CD4-positive, alpha-beta T cell treated with Interleukin-10 for 1 hour (primary cell): ENCODE results near the gene PXN.
"Not testable (repeated sequence)": the region's sequence is repeated elsewhere in the genome, so short reads cannot be mapped to it uniquely, and the experiment has no call there.

Experiments used
- DNase-seq: peaks from one replicate; pipeline ENCODE4 v3.0.0-alpha.2; 2020

Gene PXN

DNA sequence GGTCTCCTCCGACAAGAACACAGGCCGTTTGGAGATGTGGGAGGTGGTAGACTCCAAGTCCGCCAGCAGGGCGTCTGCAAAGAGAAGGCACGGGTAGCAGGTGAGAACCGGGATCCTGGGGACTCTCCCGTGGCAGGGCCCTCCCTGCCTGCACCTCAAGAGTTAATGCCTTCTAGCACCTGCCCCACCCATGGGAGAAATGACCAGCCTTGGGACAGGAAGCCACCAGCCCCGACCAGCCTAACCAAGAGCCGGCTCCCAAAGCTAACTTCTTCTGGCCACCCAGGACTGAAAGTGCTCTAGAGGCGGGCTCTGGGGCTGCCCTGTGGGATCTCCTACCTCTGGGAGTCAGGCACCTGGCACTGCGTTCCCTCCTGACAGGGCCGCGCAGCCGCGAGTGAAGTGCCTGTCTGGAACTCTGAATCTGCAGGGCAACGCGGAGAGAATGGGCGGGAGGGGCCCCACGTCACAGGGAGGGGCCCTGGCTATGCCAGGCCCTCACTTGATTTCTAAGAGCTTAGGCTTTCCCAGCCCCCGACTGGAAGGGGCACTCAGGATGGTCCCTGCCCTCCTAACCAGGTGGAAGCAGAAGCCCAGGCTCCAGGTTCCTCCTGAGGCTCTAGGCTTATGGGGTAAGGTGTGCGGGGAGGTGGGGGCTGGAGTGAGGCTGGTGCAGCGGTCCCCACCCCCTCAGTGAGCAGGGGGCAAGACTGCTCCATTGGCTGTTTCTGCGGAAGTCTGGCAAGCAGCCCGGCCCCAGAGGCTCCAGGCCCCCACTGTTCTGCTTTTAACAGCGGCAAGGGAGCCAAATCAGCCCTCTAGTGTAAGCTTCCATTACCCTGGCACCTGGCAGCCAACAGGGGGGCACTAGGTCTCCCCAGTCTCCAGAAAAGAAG is 41.0 kb downstream of the PXN start:
- no peak for DNase-seq

DNA sequence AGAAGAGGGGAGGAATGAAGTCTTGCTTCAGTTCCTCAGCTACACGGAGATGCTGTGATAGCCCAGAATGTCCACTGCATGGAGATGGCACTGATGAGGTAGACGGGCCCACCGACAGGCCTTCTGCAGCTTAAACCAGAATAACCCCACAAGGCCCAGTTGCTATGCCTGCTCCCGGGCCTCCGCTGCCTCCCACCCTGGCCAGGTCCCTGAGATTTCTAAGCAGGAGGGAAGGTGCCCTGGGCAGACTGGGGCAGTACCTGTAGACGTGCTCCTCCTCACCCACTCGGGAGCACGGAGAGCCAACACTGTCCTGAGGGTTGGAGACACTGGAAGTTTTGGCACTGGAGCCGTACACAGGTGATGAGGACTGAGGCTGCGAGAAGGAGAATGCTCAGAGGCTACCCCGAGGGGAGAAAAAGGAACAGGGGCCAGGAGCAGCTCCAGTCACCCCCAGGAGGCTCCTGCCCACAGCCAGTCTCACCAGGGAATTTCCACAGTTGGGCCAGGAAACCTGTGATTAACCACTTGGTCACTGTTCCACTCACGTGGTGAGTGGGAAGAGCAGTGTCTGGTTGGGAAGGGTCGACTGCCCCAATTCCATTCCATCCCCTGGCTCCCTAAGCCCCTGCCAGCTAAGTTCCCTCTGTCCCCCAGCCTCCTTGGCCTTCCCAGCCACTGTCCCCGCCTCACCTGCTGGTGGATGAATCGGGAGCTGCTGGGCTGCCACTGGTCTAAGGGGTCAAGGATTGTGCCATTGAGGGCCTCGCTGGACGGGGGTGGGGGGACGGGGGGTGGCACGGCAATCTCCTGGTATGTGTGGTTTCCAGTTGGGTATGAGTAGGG is 41.8 kb downstream of the PXN start:
- DNase-seq: no peak

DNA sequence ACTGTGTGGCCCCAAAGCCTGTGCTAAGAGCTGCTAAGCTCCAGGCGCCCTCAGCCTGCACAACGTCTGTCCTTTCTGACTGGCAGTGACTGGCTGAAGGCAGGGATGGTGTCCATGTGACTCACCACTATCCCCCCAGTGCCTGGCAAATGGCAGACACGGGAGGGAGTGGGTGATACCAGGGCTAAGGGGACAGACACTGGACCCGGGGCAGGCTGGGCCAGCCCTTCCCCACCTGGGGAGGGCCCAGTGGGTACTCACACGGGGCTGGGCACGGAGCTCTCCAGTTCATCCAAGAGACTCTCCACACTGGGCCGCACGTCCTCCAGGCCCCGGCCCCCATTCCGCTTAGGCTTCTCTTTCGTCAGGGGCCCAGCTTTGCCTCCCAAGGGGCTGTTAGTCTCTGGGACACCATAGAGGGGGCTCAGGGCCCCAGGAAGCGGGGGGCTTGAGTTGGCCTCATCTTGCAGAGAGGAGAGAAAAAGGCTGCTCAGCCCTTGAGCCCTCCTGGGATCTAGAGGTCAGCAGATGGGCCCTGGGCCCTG is 43.2 kb downstream of the PXN start:
- DNase-seq: no peak

DNA sequence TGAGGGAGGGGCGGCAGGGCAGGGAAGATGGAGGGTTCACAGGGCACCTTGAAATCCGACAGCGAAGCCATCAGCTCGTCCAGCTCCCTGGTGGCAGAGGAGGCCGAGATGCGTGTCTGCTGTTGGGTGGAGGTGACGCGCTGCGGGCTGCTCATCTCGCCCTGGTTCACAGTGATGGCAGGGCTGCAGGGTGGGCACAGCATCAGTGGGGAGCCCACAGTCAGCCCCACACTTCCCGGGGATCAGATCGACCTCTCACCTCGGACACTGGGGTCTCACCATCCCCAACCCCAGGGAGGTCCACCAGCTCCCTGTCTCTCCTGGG is 44.0 kb downstream of the PXN start:
- no peak for DNase-seq

DNA sequence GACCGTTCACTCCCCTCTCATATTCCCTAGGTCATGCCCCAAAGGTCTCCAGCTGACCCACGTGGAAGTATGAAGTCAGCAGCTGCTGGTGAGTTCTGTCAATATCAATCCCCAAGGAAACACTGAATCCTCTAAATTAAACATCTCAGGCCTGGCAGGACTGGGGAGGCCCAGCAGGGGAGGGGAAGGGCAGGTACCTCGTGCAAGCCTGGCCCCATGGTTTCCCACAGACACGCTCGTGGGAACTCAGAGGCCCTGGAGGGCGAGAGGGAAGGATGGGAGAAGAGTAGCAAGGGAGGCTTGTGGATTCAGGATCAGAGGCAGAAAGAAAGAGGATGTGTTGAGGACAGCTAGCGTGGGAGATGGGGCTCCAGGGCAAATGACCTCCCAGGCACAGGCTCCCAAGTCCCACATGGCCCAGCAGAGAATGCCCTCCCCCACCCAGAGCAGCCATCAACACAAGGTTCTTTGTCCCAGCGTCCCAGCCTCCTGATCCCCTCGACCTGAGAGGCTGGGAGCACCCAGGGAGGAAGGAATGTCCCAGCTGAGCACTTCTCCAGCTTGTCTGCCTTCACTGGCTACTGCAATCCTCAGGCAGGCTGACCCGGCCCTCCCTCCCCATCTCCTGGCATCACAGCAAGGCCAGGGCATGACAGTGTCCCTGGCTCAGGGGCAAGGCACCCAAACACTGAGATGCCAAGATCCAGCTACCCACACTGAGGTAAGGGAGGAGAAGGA is 44.5 kb downstream of the PXN start:
- DNase-seq: no peak

DNA sequence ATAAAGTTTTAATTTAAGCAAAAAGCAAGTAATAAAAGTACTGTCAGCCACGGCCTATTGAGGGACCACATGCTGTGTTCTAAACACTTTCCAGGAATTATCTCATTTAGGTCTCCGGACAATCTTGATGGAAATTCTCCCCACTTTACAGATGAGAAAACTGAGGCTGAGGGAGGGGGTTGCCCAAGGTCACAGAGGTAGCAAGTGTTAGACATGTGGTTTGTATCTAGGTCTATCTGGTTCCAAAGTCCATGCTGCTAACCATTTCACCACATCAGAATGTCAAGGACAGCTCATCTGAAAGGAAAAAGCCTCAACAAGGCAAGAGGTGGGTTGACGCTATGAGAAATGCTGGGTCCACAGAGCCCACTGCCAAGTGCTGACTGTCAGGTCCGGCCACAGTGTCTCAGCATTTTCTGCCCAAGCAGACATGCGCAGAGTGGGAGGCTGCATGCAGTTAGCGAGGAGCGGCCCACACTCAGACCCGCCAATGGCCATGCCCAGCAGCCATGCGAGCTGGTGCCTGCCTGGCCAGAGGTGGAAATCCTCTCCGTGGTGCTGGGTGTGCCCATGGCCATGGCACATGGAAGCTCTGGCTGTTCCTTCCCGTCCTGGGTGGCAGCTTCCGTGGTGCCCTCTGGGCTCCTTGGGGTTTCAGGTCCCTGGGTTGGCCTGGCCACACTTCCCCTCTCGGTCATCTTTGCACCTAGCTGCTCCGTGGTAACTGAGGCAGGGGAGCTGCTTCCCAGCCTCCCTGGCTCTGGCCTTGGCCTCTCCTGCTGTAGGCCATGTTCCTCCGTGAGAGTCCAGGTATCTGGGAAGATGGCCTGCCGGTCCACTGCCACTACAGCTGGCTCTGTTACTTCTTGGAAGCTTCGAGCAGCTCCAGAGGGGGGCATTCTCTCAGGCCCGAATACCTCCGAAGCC is 46.6 kb downstream of the PXN start:
- no peak for DNase-seq

DNA sequence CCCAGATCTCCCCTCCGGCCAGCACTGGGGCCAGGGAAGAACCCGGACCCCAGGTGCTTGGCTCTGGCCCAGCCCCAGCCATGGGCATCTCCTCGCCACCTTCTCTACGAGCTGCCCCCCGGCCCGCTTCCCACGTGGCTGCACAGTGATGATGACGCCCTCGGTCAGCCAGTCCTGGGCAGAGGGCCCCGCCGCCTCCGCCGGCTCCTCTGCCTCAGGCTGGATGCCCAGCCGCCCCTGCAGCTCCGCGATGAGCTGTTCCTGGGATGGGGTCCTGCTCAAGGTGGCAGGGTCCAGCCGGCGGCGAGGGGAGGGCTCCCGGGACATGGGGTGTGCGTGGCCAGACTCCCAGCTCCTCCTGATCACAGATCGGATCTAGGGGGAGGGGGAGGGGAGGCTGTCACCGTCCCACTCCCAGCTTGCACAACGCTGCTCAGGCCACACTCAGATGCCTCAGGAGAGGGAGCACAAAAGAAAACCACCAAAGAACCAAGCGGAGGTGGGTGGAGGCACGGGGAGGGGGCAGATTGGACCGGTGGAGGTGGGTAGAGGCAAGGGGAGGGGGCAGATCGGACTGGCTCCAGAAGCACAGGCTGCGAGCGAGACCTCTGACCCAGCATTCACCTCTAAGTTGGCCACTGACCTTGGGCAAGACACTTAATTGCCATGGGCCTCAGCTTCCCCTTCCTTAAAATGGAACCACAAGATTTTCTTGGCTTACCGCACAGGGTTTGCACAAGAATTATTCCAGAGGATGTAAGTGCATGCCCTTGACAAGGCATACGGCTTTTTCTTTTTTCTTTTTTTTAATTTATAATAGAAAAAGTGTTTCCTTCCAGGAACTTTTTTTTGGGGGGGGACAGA is 48.6 kb downstream of the PXN start:
- no peak for DNase-seq

DNA sequence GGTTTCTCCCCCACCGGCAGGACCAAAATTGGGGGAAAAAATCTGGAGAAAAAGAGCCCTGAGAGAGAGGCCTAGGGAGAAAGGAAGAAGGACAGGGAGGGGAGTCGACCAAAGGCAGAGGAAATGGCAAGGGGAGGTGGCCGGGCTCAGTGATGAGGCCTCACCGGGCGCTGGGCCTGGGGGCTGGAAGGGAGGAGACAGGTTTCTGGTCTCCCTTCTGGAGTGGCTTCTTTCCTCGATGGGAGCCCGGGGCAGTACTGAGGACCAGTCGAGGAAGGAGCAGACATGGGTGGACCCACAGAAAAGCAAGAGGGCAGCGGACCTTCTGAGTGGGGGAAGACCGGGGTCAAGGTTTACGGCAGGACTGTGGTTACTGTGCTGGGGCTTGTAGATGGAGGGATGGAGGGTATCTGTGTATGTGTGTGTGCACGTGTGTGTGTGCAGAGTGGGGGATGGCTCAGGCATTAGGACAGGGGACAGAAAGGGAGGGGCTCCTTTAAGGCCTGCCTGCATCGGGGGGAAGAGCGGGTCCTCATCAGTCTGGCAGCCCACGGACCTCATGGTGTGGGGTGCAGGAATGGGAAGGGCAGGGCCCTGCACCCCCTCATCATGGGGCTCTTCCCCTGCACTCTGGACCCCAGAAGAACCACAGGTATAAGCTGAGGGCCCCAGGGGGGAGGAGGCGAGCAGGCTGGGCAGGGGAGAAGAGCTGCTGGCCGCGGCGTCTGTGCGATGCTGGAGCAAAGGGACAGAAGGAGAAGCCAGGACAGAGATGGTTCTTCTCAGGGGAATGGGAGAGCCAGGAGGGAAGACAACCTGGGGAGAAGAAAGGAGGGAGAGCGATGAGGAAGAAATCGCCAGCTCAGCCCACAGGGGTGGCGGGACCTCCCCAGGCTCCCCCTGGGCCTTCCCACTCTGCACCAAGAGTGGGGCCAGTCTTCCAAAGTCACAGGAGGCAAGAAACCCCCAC is 49.5 kb downstream of the PXN start:
- DNase-seq: no peak

DNA sequence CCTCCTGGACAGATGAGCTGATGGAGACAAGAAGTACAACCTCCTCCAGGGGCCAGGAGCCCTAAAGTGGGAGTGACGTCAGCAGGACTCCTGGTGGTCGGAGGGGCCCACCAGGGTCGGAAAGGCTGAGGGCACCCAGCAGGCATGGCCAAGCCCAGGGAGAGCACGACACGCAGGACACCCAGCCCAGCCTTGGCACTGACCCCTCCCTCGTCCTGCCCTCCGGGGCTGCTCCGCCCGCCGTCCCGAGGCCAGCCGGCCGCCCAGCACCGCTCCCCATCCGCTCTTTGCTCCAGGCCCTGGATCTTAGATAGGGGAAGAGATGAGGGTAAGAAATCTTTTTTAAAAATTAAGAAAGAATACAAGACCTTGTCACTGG is 50.2 kb downstream of the PXN start:
- DNase-seq: no peak

DNA sequence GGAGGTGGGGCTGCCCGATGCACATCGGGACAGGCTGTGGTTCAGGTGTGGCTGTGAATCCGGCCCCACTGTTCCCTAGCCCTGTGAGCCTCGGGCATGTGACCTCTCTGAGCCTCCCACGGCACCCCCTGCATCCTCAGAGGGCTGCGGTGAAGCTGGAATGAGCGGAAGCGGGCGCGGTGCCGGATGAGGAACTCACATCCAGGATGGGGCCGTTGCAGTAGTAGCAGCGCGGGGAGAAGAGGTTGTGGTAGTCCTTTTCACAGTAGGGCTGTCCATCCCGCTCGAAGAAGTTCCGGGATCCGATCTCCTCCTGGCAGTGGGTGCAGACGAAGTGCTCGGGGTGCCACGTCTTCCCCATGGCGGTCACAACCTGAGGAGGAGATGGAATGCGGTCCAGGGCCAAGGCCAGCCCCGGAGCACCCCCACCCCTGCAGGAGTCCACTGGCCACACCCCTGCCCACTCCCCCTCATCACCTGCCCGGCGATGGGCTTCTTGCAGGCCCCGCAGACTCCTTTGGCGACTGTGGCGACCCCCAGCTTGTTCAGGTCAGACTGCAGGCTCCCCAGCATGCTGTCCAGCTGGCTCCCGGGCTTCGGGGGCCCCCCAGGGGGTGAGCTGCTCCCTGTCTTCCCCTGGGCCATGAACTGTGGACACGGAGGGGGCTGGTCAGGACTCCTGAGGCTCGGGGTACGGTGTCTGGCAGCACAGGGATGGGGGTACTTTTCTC is 50.7 kb downstream of the PXN start:
- no peak for DNase-seq

DNA sequence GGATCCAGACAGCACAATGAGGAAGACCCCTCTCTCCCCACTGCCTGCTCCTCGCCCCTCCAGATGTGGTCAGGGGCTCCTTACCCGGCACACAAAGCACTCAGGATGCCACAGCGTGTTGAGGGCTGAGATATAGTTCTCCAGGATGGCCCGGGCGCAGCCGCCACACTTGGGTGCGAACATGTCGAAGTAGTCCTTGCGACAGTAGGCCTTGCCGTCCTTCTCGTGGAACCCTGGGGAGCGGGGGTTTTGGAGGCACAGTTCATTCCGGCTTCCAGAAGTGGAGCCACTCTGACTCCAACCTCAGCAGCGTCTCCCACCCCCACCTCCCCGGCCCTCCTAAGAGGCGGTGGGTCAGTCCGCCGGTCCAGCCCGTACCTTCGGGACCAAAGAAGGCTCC is 51.8 kb downstream of the PXN start:
- no peak for DNase-seq

DNA sequence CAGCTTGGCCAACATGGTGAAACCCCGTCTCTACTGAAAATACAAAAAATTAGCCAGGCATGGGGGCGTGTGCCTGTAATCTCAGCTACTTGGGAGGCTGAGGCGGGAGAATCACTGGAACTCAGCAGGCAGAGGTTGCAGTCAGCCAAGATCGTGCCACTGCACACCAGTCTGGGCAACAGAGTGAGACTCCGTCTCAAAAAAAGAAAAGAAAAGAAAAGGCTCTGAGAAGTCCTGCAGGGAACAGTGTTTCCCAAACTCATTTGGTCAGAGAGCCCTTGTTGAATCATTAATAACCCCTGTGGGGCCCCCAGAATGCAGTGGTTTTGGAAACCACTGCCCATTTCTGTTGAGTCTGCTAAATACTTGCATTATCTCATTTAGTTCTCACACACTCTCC is 52.3 kb downstream of the PXN start:
- DNase-seq: not testable (repeated sequence)

DNA sequence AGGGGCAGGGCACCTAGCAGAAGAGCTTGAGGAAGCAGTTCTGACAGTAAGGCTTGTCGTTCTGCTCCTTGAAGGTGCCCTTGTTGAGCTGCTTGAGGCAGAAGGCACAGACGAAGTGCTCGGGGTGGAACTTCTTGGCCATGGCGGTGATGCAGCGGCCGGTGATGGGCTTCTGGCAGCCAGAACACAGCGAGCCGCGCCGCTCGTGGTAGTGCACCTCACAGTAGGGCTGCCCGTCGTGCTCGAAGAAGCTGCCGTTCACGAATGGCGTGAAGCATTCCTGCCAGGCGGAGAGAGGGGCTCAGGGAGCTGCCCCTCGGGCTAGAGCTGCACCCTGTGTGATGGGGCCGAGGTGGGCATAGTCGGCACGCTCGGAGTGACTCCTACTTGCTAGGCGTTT is 53.2 kb downstream of the PXN start:
- no peak for DNase-seq

DNA sequence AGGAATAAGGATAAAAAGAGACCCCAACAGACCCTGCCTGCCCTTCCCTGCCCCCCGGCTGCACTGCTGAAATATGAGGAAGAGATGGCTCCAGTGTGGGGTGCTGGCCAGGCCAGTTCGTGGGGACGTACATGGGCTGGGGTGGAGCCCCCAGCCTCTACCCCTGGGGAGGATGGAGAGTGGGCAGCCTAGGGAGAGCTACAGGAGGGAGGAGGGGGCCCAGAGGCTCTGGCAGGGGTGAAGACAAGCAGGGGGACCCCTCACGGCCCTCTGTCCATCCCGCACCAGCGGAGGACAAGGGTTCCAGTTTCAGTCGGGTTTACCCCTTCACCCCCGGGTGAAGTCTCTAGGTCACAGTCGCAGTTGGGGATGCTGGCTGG is 53.6 kb downstream of the PXN start:
- no peak for DNase-seq

DNA sequence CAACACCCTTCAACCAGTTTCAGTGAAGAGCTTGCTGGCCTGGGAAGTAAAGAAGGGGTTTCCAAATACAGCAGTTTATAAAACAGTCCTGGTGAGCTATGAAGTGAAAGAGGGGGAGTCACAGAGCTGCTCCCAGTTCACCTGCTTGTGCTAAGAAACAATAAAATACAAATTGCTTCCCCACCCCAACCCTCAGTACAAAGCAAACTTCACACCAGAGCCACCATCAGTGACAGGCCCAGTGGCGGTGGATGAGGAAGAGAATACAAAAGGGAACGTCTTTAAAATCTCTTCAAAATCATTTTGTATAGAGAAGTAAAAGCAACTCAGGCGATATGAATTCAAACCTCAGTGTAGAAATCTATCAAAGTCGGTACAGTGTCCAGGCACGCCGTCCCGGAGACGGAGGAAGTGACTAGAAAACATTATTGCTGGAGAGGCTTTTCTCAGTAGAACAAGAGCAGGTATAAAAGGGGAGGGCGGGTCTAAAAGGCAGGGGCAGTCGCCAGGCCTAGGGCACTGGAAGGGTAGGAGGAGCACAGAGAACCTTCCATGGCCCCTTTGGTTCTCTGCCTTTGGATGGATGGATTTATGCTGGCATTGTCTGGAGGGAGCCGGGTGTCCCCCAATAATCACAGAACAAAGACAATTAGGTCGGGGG is 54.2 kb downstream of the PXN start:
- no peak for DNase-seq

DNA sequence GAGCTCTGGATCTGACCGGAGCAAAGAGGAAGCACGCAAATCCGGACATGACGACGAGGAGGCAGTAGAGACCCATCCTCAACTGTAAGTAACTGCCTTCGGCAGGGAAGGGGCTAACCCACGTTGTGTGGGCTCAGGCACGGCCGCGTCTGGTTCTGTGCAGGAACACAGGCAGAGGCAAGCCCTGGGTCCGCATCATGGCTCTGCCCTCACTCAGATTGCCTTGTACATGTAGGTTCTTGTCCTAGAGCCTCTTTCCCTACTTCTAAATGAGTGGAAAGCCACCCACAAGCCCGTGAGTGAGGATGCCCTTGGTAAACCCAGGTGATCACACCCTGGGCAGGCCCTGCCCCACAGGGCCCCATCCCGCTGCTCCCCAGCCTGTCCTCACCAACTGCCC is 55.7 kb downstream of the PXN start:
- no peak for DNase-seq

DNA sequence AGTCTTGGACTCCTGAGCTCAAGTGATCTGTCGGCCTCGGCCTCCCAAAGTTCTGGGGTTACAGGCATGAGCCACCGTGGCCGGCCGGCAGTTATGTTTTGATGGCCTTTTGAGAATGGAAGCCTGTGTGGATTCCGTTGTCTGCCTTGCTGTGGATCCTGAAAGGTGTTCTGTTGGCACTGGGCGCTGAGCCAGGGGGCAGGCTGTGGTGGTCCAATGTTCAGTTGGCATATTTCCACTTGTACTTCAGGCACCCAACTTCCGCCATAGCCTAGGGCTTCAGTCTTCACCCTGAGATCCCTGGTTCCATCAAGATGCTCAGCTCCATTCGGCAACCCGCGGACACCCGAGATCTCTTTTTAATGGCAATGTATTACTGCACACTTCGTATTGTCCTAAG is 58.3 kb downstream of the PXN start:
- no peak for DNase-seq

DNA sequence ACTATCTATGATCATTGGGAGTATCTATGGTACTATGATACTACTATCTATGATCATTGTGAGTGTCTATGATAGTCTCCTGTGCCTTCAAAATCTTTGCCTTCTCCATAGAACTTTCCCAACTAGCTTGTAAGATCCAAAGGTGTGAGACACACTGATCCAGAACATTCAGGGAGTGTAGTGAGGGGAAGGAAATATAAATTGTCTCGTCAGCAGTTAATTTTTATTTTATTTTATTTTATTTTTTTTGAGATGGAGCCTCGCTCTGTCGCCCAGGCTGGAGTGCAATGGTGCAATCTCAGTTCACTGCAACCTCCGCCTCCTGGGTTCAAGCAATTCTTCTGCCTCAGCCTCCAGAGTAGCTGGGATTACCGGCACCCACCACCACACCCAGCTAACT is 58.7 kb downstream of the PXN start:
- not testable (repeated sequence) for DNase-seq

DNA sequence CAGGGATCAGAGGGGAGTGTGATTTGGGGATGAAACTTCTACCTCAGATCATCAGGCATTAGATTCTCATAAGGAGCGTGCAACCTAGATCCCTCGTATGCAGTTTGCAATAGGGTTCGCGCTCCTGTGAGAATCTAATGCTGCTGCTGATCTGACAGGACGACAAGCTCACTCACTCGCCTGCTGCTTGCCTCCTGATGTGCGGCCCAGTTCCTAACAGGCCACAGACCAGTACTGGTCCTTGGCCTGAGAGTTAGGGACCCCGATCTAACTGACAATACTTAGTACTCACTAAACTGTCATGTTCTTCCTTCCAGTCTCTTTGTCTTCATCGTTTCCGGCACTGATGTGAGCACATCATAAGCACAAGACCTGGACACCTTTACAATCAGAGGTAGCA is 59.3 kb downstream of the PXN start:
- DNase-seq: no peak
